Esophagus (tissue), 2 donors: ENCODE data around the gene MTMR4. TPM values are rescaled to one million over a fixed set of nuclear protein-coding genes. Genes with fewer than 3 reads are reported as not detected.

Source experiments
- H3K27ac ChIP-seq, 2 donors: one replicate each; pipeline ENCODE4 v1.5.1; 2013; ENCODE audit warnings: low read depth in 2 of 2, mild to moderate bottlenecking in 2 of 2, inconsistent platforms in 1 of 2, low read length in 1 of 2, moderate library complexity in 1 of 2
- H3K27me3 ChIP-seq, 2 donors: one replicate each; pipeline ENCODE4 v1.6.1; 2013; ENCODE audit warnings: low read length in 2 of 2, control low read depth in 1 of 2, mild to moderate bottlenecking in 1 of 2; ENCODE audit not compliant: insufficient read depth in 2 of 2, control insufficient read depth in 1 of 2
- H3K36me3 ChIP-seq, 2 donors: one replicate each; pipeline ENCODE4 v1.6.1; 2013; ENCODE audit warnings: low read length in 1 of 2; ENCODE audit not compliant: control insufficient read depth in 2 of 2, insufficient read depth in 2 of 2
- H3K4me1 ChIP-seq, 2 donors: one replicate each; pipeline ENCODE4 v1.6.1; 2013; ENCODE audit warnings: low read length in 1 of 2; ENCODE audit not compliant: control insufficient read depth in 2 of 2, insufficient read depth in 2 of 2
- H3K4me3 ChIP-seq, 2 donors: one replicate each; pipeline ENCODE4 v1.5.1; 2013; ENCODE audit warnings: low read length in 2 of 2, mild to moderate bottlenecking in 2 of 2, low read depth in 1 of 2, moderate library complexity in 1 of 2
- H3K9me3 ChIP-seq, 2 donors: one replicate each; pipeline ENCODE4 v1.6.1; 2013; ENCODE audit warnings: mild to moderate bottlenecking in 2 of 2, low read depth in 1 of 2, low read length in 1 of 2, moderate library complexity in 1 of 2; ENCODE audit not compliant: control insufficient read depth in 2 of 2, insufficient read depth in 1 of 2
- WGBS, 2 donors: extraction: QIAGEN DNeasy Blood & Tissue Kit; methylation state at CpG; one replicate each; pipeline ENCODE4 v1.1.7; 2013; 5-methylcytosine and 5-hydroxymethylcytosine counted together
- polyA plus RNA-seq, 2 donors: library from polyadenylated mRNA; stranded (reverse); fragments of 200-250 nt; gene quantifications; one replicate each; pipeline ENCODE4 v1.2.3, GENCODE V29; 2013
- donor health status: healthy with polysubstance abuse.
- donor health status: Bipolar disorder and iron deficiency.

MTMR4 gene
- polyA plus RNA-seq, 2 donors = 9.1 to 15.3 TPM

- Histone ChIP-seq H3K36me3 (no peaks in the 10 kb centered on the region), H3K27me3 (no peaks in the 10 kb centered on the region), H3K9me3 (no peaks in the 10 kb centered on the region), H3K27ac (no peak overlapping the region), H3K4me3 (no peak overlapping the region), H3K4me1 (peaks cover 0 to 3% of the 10 kb centered on the region in 2 donors)
- 23 to 35% methylated on average over 3 of the region's 3 CpGs for WGBS, 2 donors
Measured at GRCh38 chr17:58528443-58528842, 14.0 kb upstream of the MTMR4 start.

- 53 to 59% methylated on average over 3 of the region's 3 CpGs for WGBS, 2 donors
- Histone ChIP-seq H3K9me3 (no peaks in the 10 kb centered on the region), H3K4me3 (no peak overlapping the region), H3K4me1 (peaks cover 0 to 3% of the 10 kb centered on the region in 2 donors), H3K27me3 (no peaks in the 10 kb centered on the region), H3K27ac (no peak overlapping the region), H3K36me3 (no peaks in the 10 kb centered on the region)
Measured at GRCh38 chr17:58527949-58528348, 13.5 kb upstream of the MTMR4 start.

- Histone ChIP-seq H3K4me3 (no peak overlapping the region), H3K9me3 (no peaks in the 10 kb centered on the region), H3K4me1 (no peaks in the 10 kb centered on the region), H3K27ac (no peak overlapping the region), H3K27me3 (no peaks in the 10 kb centered on the region), H3K36me3 (no peaks in the 10 kb centered on the region)
- 89 to 94% methylated on average over 2 of the region's 2 CpGs for WGBS, 2 donors
Measured at GRCh38 chr17:58527306-58527705, 12.9 kb upstream of the MTMR4 start.

- Histone ChIP-seq H3K4me1 (no peaks in the 10 kb centered on the region), H3K36me3 (no peaks in the 10 kb centered on the region), H3K4me3 (no peak overlapping the region), H3K9me3 (no peaks in the 10 kb centered on the region), H3K27ac (peak overlapping the region in 1 of 2 donors; percentile 10), H3K27me3 (no peaks in the 10 kb centered on the region)
- 36 to 45% methylated on average over 3 of the region's 3 CpGs for WGBS, 2 donors
Measured at GRCh38 chr17:58525239-58525638, 10.8 kb upstream of the MTMR4 start.

- WGBS, 2 donors = 93 to 94% methylated on average over 10 of the region's 10 CpGs
- Histone ChIP-seq H3K4me3 (no peak overlapping the region), H3K27ac (no peak overlapping the region)
Measured at GRCh38 chr17:58521680-58522079, 7.2 kb upstream of the MTMR4 start.

GRCh38 chr17:58520843-58521430, 6.5 kb upstream of the MTMR4 start:
- WGBS, 2 donors = 77 to 82% methylated on average over 15 of the region's 15 CpGs
- Histone ChIP-seq H3K27ac (no peak overlapping the region), H3K4me1 (peaks cover 0 to 7% of the 10 kb centered on the region in 2 donors)

More at GRCh38 chr17:58521680-58522079, 7.2 kb upstream of the MTMR4 start:
- Histone ChIP-seq H3K27me3 (no peaks in the 10 kb centered on the region), H3K36me3 (no peaks in the 10 kb centered on the region), H3K9me3 (no peaks in the 10 kb centered on the region), H3K4me1 (peaks cover 0 to 5% of the 10 kb centered on the region in 2 donors)

GRCh38 chr17:58517928-58518609, 3.6 kb upstream of the MTMR4 start:
- WGBS, 2 donors = 0% methylated on average over 39 of the region's 39 CpGs
- peaks cover 2 to 10% of the 10 kb centered on the region in 2 donors for H3K4me1 ChIP-seq
- peak overlapping the region; percentile 99 for H3K27ac ChIP-seq

More at GRCh38 chr17:58520843-58521430, 6.5 kb upstream of the MTMR4 start:
- H3K36me3 ChIP-seq = no peaks in the 10 kb centered on the region
- H3K27me3 ChIP-seq = no peaks in the 10 kb centered on the region
- H3K9me3 ChIP-seq = no peaks in the 10 kb centered on the region
- no peak overlapping the region for H3K4me3 ChIP-seq

GRCh38 chr17:58517378-58517927, 3.0 kb upstream of the MTMR4 start:
- H3K4me1 ChIP-seq = peaks cover 2 to 10% of the 10 kb centered on the region in 2 donors
- H3K36me3 ChIP-seq = peaks cover 0 to under 1% of the 10 kb centered on the region in 2 donors
- peak overlapping the region; percentile 52 to 76 for H3K4me3 ChIP-seq
- 0 to 1% methylated on average over 17 to 27 of the region's 27 CpGs for WGBS, 2 donors
- H3K27ac ChIP-seq = peak overlapping the region; percentile 95 to 98
- no peaks in the 10 kb centered on the region for H3K9me3 ChIP-seq
- H3K27me3 ChIP-seq = no peaks in the 10 kb centered on the region

More at GRCh38 chr17:58517928-58518609, 3.6 kb upstream of the MTMR4 start:
- Histone ChIP-seq H3K9me3 (no peaks in the 10 kb centered on the region), H3K36me3 (no peaks in the 10 kb centered on the region), H3K4me3 (peak overlapping the region; percentile 52 to 76), H3K27me3 (no peaks in the 10 kb centered on the region)

GRCh38 chr17:58516644-58517377, 2.4 kb upstream of the MTMR4 start:
- peak overlapping the region; percentile 95 to 98 for H3K27ac ChIP-seq
- H3K4me3 ChIP-seq = peak overlapping the region; percentile 52 to 76
- H3K9me3 ChIP-seq = no peaks in the 10 kb centered on the region
- H3K27me3 ChIP-seq = no peaks in the 10 kb centered on the region
- peaks cover 0 to 3% of the 10 kb centered on the region in 2 donors for H3K36me3 ChIP-seq
- WGBS, 2 donors = 44 to 52% methylated on average over 2 of the region's 2 CpGs
- peaks cover 2 to 10% of the 10 kb centered on the region in 2 donors for H3K4me1 ChIP-seq
